Lung (tissue), 12 donors: Measurements from ENCODE around the gene KRTAP10-5. TPM values are rescaled to one million over a fixed set of nuclear protein-coding genes. Genes with fewer than 3 reads are reported as not detected.
A peak's percentile ranks its signal among the peaks of the same experiment; 100 is the strongest.

Source experiments
- ATAC-seq: fragments of 200-7000 bp; cut with Tn5 transposase; one replicate; pipeline ENCODE4 v1.9.1; 2020; ENCODE audit warnings: moderate number of reproducible peaks; ENCODE audit not compliant: insufficient read depth, low FRiP score
- DNase-seq, 3 donors: peaks; one replicate each; pipeline ENCODE4 v3.0.0-alpha.2; 2013 to 2017
- H3K27ac ChIP-seq, 2 donors: one replicate each; pipeline ENCODE4 v1.5.1; 2013; ENCODE audit warnings: mild to moderate bottlenecking in 2 of 2, moderate library complexity in 2 of 2, control low read depth in 1 of 2, inconsistent platforms in 1 of 2, low read depth in 1 of 2, low read length in 1 of 2
- H3K27me3 ChIP-seq, 3 donors: one replicate each; pipeline ENCODE4 v1.5.1; 2013; ENCODE audit warnings: low read length in 2 of 3; ENCODE audit not compliant: control insufficient read depth in 3 of 3, insufficient read depth in 3 of 3
- H3K36me3 ChIP-seq, 4 donors: one replicate each; pipeline ENCODE4 v1.5.1; 2013; ENCODE audit warnings: low read length in 4 of 4, mild to moderate bottlenecking in 1 of 4, moderate library complexity in 1 of 4; ENCODE audit not compliant: control insufficient read depth in 4 of 4, insufficient read depth in 4 of 4
- H3K4me1 ChIP-seq, 5 donors: one replicate each; pipeline ENCODE4 v1.5.1; 2013; ENCODE audit warnings: low read length in 5 of 5, mild to moderate bottlenecking in 2 of 5, moderate library complexity in 1 of 5; ENCODE audit not compliant: control insufficient read depth in 5 of 5, insufficient read depth in 5 of 5
- H3K4me3 ChIP-seq: one replicate; pipeline ENCODE4 v1.5.1; 2013; ENCODE audit warnings: mild to moderate bottlenecking, control low read depth, moderate library complexity
- H3K9ac ChIP-seq, 2 donors: one replicate each; pipeline ENCODE4 v1.5.1; 2013; ENCODE audit warnings: low read length in 2 of 2, control low read depth in 1 of 2; ENCODE audit not compliant: insufficient read depth in 1 of 2
- H3K9me3 ChIP-seq, 4 donors: one replicate each; pipeline ENCODE4 v1.5.1; 2013; ENCODE audit warnings: low read length in 3 of 4, mild to moderate bottlenecking in 1 of 4, moderate library complexity in 1 of 4; ENCODE audit not compliant: control insufficient read depth in 4 of 4, insufficient read depth in 3 of 4
- WGBS, 2 donors: extraction: QIAGEN DNeasy Blood & Tissue Kit; methylation state at CpG; one replicate each; pipeline ENCODE4 v1.1.7; 2013; 5-methylcytosine and 5-hydroxymethylcytosine counted together
- polyA plus RNA-seq, 2 donors: library from polyadenylated mRNA; stranded (reverse); fragments of 200-250 nt; gene quantifications; one replicate each; pipeline ENCODE4 v1.2.1, GENCODE V29; 2013
- total RNA-seq, 2 donors: library from RNA; depleted of rRNA in 1 of 2; stranded (reverse); fragments of >200 nt in 1 of 2; gene quantifications; one replicate each; pipeline ENCODE4 v1.2.1, GENCODE V29; 2014 to 2021
- TF ChIP-seq, protein P1 (sequence below): IDR thresholded peaks from 2 replicates; pipeline ENCODE4 v1.5.1; 2012; ENCODE audit warnings: mild to moderate bottlenecking; ENCODE audit errors: control extremely low read depth, extremely low read depth
- donor health status: control.
- donor health status: control.
- donor health status: Bipolar disorder and iron deficiency.
- donor health status: healthy.
- donor health status: DM: yes; HTN: yes; CAD: no.

KRTAP10-5 gene
- total and polyA plus RNA-seq, 4 donors = not detected

DNA sequence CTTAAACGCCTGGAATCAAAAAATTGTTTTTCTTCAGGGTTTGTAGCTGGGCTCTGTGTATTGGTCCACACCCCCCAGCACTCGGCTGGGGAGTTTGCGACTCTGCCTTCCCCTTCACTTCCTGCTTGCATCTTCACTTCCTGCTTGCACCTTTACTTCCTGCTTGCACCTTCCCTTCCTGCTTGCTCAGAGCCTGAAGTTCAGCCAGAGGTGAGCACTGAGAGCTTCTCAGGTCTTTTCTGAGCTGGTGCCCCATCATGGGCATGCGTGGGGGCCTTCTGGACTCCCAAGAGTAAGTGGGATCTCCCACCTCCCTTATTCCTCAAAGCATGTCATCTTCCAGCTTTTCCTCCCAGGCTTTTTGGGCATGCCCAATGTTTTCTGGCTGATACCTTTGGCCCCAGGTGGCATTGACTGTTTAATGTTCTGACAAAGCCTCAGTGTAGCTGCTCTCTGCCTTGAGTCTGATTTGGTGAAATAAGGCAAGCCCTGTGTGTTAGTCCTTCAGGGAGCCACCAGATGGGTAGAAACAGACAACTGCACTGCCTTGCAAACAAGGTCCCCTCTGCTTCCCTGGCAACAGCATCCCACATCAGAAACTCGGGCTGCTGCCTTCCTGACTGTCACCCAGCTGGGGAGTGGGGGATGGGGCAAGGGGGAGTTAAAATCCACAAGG, 32.6 kb downstream of the KRTAP10-5 start:
- ATAC-seq (no peak), DNase-seq (no peak)
- TF ChIP-seq, protein P1, sequence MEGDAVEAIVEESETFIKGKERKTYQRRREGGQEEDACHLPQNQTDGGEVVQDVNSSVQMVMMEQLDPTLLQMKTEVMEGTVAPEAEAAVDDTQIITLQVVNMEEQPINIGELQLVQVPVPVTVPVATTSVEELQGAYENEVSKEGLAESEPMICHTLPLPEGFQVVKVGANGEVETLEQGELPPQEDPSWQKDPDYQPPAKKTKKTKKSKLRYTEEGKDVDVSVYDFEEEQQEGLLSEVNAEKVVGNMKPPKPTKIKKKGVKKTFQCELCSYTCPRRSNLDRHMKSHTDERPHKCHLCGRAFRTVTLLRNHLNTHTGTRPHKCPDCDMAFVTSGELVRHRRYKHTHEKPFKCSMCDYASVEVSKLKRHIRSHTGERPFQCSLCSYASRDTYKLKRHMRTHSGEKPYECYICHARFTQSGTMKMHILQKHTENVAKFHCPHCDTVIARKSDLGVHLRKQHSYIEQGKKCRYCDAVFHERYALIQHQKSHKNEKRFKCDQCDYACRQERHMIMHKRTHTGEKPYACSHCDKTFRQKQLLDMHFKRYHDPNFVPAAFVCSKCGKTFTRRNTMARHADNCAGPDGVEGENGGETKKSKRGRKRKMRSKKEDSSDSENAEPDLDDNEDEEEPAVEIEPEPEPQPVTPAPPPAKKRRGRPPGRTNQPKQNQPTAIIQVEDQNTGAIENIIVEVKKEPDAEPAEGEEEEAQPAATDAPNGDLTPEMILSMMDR = no peak
- no peak overlapping the region for H3K9ac ChIP-seq
- peaks cover 0 to 12% (median 3%) of the 10 kb centered on the region in 4 donors for H3K9me3 ChIP-seq
- 40 to 46% methylated on average over 5 of the region's 5 CpGs for WGBS, 2 donors
- no peaks in the 10 kb centered on the region for H3K27me3 ChIP-seq
- H3K27ac ChIP-seq = no peak overlapping the region
- peaks cover 0 to 10% (median 0%) of the 10 kb centered on the region in 5 donors for H3K4me1 ChIP-seq
- no peaks in the 10 kb centered on the region for H3K36me3 ChIP-seq
- H3K4me3 ChIP-seq = no peak overlapping the region

DNA sequence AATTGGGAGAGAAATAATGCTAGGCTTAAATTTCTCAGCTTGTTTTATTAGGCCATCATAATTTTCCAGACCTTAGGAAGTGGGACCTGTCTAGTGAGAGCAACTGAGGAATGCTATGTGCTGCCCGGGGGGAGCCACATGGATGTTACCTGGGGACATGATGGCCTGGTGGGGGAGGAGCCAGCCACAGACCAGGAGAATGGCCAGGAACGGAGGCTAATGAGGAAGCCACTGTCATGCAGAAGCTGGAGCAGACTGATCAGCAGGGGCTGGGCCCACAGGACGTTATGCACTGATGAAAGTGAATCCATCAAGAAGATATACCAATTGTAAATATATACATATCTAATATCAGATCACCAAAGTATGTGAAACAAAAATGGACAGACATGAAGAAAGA, 35.8 kb downstream of the KRTAP10-5 start:
- Histone ChIP-seq H3K4me3 (no peak overlapping the region), H3K9me3 (peaks cover 0 to 14% (median 7%) of the 10 kb centered on the region in 4 donors), H3K9ac (no peak overlapping the region), H3K4me1 (peaks cover 0 to 8% (median 0%) of the 10 kb centered on the region in 5 donors), H3K27me3 (no peaks in the 10 kb centered on the region), H3K36me3 (no peaks in the 10 kb centered on the region), H3K27ac (no peak overlapping the region)
- WGBS, 2 donors = 77 to 81% methylated on average over 3 of the region's 3 CpGs
- TF ChIP-seq, protein P1 = no peak
- no peak for DNase-seq
- no peak for ATAC-seq

DNA sequence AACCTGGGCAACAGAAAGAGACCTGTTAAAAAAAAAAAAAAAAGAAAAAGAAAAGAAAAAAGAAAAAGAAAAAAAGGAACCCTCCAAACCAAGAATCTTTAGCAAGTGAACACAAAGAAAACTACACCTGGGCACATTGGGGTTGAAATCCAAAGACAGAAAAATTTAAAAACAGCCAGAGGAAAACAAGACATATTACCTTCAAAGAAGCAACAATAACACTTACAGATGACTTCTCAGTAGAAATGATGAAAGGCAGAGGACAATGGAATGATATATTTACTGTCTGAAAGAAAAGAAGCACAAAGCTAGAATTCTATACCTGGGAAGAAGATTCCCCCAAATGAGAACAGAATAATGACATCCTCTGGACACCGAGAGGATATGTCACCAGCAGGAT, 37.7 kb downstream of the KRTAP10-5 start:
- peaks cover 0 to 14% (median 5%) of the 10 kb centered on the region in 4 donors for H3K9me3 ChIP-seq
- no peaks in the 10 kb centered on the region for H3K36me3 ChIP-seq
- no peak overlapping the region for H3K4me3 ChIP-seq
- no peaks in the 10 kb centered on the region for H3K4me1 ChIP-seq
- no peak for DNase-seq
- H3K27me3 ChIP-seq = no peaks in the 10 kb centered on the region
- no peak for ATAC-seq
- TF ChIP-seq, protein P1 = no peak
- H3K27ac ChIP-seq = no peak overlapping the region
- H3K9ac ChIP-seq = no peak overlapping the region
- 87 to 88% methylated on average over 1 of the region's 1 CpG for WGBS, 2 donors

DNA sequence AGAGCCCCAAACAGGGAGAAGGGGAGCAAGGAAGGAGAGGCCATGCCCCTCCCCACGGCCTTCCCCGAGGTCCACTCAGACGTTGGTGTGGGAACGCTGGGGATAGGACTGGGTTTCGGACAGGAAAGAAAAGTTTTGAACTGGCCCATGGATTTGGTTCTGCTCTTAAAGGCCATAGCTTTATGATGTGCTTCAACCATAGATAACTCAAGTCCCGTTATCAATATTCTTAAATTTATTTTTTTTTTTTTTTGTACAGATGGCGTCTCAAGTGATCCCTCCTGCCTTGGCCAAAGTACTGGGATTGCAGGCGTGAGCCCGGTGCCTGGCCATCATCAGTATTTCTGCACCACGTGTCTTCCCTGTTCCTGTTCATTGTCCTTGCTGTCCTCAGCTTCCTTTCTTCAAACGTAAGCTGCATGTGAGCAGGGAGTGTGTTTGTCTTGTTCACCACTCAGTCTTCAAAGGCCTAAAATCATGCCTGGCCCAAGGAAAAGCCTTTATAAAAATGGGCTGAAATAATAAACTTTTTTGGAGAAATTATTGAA, 39.6 kb downstream of the KRTAP10-5 start:
- DNase-seq (peak in 1 of 3 donors; percentile 1), ATAC-seq (no peak)
- Histone ChIP-seq H3K27me3 (no peaks in the 10 kb centered on the region), H3K36me3 (no peaks in the 10 kb centered on the region), H3K27ac (no peak overlapping the region), H3K4me1 (no peaks in the 10 kb centered on the region), H3K9me3 (peaks cover 0 to 9% (median 1%) of the 10 kb centered on the region in 4 donors), H3K4me3 (no peak overlapping the region), H3K9ac (no peak overlapping the region)
- WGBS, 2 donors = 80 to 81% methylated on average over 11 of the region's 11 CpGs
- TF ChIP-seq, protein P1 = no peak
